ENCODE results near the gene TANC1.
A peak's percentile ranks its signal among the peaks of the same experiment; 100 is the strongest.

The TANC1 gene

GRCh38 chr2:158936978-158937377 lies 31.5 kb upstream of the TANC1 start:
- no peak overlapping the region for H3K27ac ChIP-seq (ENCODE audit: low read depth, low read length)

GRCh38 chr2:158940356-158940755 lies 28.1 kb upstream of the TANC1 start:
- Histone ChIP-seq H3K4me3 (ENCODE audit: low read length) (no peak overlapping the region), H3K27me3 (ENCODE audit: control insufficient read depth, insufficient read depth, low read length) (no peaks in the 10 kb centered on the region), H3K9ac (ENCODE audit: low read length) (no peak overlapping the region), H3K27ac (ENCODE audit: low read depth, low read length) (no peak overlapping the region), H3K36me3 (ENCODE audit: control insufficient read depth, insufficient read depth, low read length) (no peaks in the 10 kb centered on the region), H3K4me1 (ENCODE audit: control insufficient read depth, insufficient read depth, low read length) (peaks cover 4% of the 10 kb centered on the region)

More at GRCh38 chr2:158936978-158937377, 31.5 kb upstream of the TANC1 start:
- peaks cover 4% of the 10 kb centered on the region for H3K4me1 ChIP-seq (ENCODE audit: control insufficient read depth, insufficient read depth, low read length)
- no peak overlapping the region for H3K4me3 ChIP-seq (ENCODE audit: low read length)
- H3K27me3 ChIP-seq (ENCODE audit: control insufficient read depth, insufficient read depth, low read length) = no peaks in the 10 kb centered on the region
- H3K36me3 ChIP-seq (ENCODE audit: control insufficient read depth, insufficient read depth, low read length) = no peaks in the 10 kb centered on the region
- no peak overlapping the region for H3K9ac ChIP-seq (ENCODE audit: low read length)

GRCh38 chr2:158943973-158944372 lies 24.5 kb upstream of the TANC1 start:
- H3K36me3 ChIP-seq (ENCODE audit: control insufficient read depth, insufficient read depth, low read length) = no peaks in the 10 kb centered on the region
- H3K27me3 ChIP-seq (ENCODE audit: control insufficient read depth, insufficient read depth, low read length) = no peaks in the 10 kb centered on the region

GRCh38 chr2:158948964-158949699 lies 19.3 kb upstream of the TANC1 start:
- no peak overlapping the region for H3K4me3 ChIP-seq (ENCODE audit: low read length)
- no peak overlapping the region for H3K27ac ChIP-seq (ENCODE audit: low read depth, low read length)
- no peaks in the 10 kb centered on the region for H3K36me3 ChIP-seq (ENCODE audit: control insufficient read depth, insufficient read depth, low read length)
- no peak overlapping the region for H3K9ac ChIP-seq (ENCODE audit: low read length)
- H3K27me3 ChIP-seq (ENCODE audit: control insufficient read depth, insufficient read depth, low read length) = no peaks in the 10 kb centered on the region
- H3K4me1 ChIP-seq (ENCODE audit: control insufficient read depth, insufficient read depth, low read length) = peaks cover 6% of the 10 kb centered on the region

More at GRCh38 chr2:158943973-158944372, 24.5 kb upstream of the TANC1 start:
- no peaks in the 10 kb centered on the region for H3K4me1 ChIP-seq (ENCODE audit: control insufficient read depth, insufficient read depth, low read length)
- no peak overlapping the region for H3K4me3 ChIP-seq (ENCODE audit: low read length)
- no peak overlapping the region for H3K9ac ChIP-seq (ENCODE audit: low read length)
- no peak overlapping the region for H3K27ac ChIP-seq (ENCODE audit: low read depth, low read length)

- Histone ChIP-seq H3K4me3 (ENCODE audit: low read length) (no peak overlapping the region), H3K4me1 (ENCODE audit: control insufficient read depth, insufficient read depth, low read length) (peaks cover 8% of the 10 kb centered on the region), H3K36me3 (ENCODE audit: control insufficient read depth, insufficient read depth, low read length) (no peaks in the 10 kb centered on the region), H3K27ac (ENCODE audit: low read depth, low read length) (peak overlapping the region; percentile 67), H3K27me3 (ENCODE audit: control insufficient read depth, insufficient read depth, low read length) (no peaks in the 10 kb centered on the region), H3K9ac (ENCODE audit: low read length) (no peak overlapping the region)
These were observed 15.0 kb upstream of the TANC1 start for GRCh38 chr2:158953454-158953853.

- Histone ChIP-seq H3K27me3 (ENCODE audit: control insufficient read depth, insufficient read depth, low read length) (no peaks in the 10 kb centered on the region), H3K4me1 (ENCODE audit: control insufficient read depth, insufficient read depth, low read length) (peaks cover 8% of the 10 kb centered on the region), H3K36me3 (ENCODE audit: control insufficient read depth, insufficient read depth, low read length) (no peaks in the 10 kb centered on the region), H3K4me3 (ENCODE audit: low read length) (no peak overlapping the region), H3K9ac (ENCODE audit: low read length) (no peak overlapping the region), H3K27ac (ENCODE audit: low read depth, low read length) (peak overlapping the region; percentile 67)
These were observed 14.3 kb upstream of the TANC1 start for GRCh38 chr2:158953926-158954763.

- H3K36me3 ChIP-seq (ENCODE audit: control insufficient read depth, insufficient read depth, low read length) = no peaks in the 10 kb centered on the region
- peaks cover 8% of the 10 kb centered on the region for H3K4me1 ChIP-seq (ENCODE audit: control insufficient read depth, insufficient read depth, low read length)
- no peak overlapping the region for H3K4me3 ChIP-seq (ENCODE audit: low read length)
- peak overlapping the region; percentile 43 for H3K27ac ChIP-seq (ENCODE audit: low read depth, low read length)
- H3K9ac ChIP-seq (ENCODE audit: low read length) = no peak overlapping the region
- no peaks in the 10 kb centered on the region for H3K27me3 ChIP-seq (ENCODE audit: control insufficient read depth, insufficient read depth, low read length)
These were observed 12.5 kb upstream of the TANC1 start for GRCh38 chr2:158955842-158956365.

GRCh38 chr2:158958365-158958764 lies 10.1 kb upstream of the TANC1 start:
- no peak overlapping the region for H3K4me3 ChIP-seq (ENCODE audit: low read length)
- H3K27me3 ChIP-seq (ENCODE audit: control insufficient read depth, insufficient read depth, low read length) = no peaks in the 10 kb centered on the region
- no peaks in the 10 kb centered on the region for H3K36me3 ChIP-seq (ENCODE audit: control insufficient read depth, insufficient read depth, low read length)
- no peak overlapping the region for H3K27ac ChIP-seq (ENCODE audit: low read depth, low read length)
- peaks cover 8% of the 10 kb centered on the region for H3K4me1 ChIP-seq (ENCODE audit: control insufficient read depth, insufficient read depth, low read length)
- no peak overlapping the region for H3K9ac ChIP-seq (ENCODE audit: low read length)

GRCh38 chr2:158960193-158960592 lies 8.2 kb upstream of the TANC1 start:
- Histone ChIP-seq H3K27me3 (ENCODE audit: control insufficient read depth, insufficient read depth, low read length) (no peaks in the 10 kb centered on the region), H3K4me3 (ENCODE audit: low read length) (no peak overlapping the region), H3K36me3 (ENCODE audit: control insufficient read depth, insufficient read depth, low read length) (no peaks in the 10 kb centered on the region), H3K27ac (ENCODE audit: low read depth, low read length) (no peak overlapping the region), H3K9ac (ENCODE audit: low read length) (no peak overlapping the region), H3K4me1 (ENCODE audit: control insufficient read depth, insufficient read depth, low read length) (no peaks in the 10 kb centered on the region)

GRCh38 chr2:158962074-158962473 lies 6.4 kb upstream of the TANC1 start:
- H3K4me3 ChIP-seq (ENCODE audit: low read length) = no peak overlapping the region
- H3K4me1 ChIP-seq (ENCODE audit: control insufficient read depth, insufficient read depth, low read length) = no peaks in the 10 kb centered on the region
- H3K27ac ChIP-seq (ENCODE audit: low read depth, low read length) = no peak overlapping the region
- H3K9ac ChIP-seq (ENCODE audit: low read length) = no peak overlapping the region
- H3K27me3 ChIP-seq (ENCODE audit: control insufficient read depth, insufficient read depth, low read length) = no peaks in the 10 kb centered on the region
- H3K36me3 ChIP-seq (ENCODE audit: control insufficient read depth, insufficient read depth, low read length) = no peaks in the 10 kb centered on the region

- Histone ChIP-seq H3K4me3 (ENCODE audit: low read length) (no peak overlapping the region), H3K4me1 (ENCODE audit: control insufficient read depth, insufficient read depth, low read length) (peaks cover 5% of the 10 kb centered on the region), H3K27ac (ENCODE audit: low read depth, low read length) (no peak overlapping the region), H3K36me3 (ENCODE audit: control insufficient read depth, insufficient read depth, low read length) (no peaks in the 10 kb centered on the region), H3K9ac (ENCODE audit: low read length) (no peak overlapping the region), H3K27me3 (ENCODE audit: control insufficient read depth, insufficient read depth, low read length) (no peaks in the 10 kb centered on the region)
These were observed 5.4 kb upstream of the TANC1 start for GRCh38 chr2:158963071-158963470.

- no peaks in the 10 kb centered on the region for H3K36me3 ChIP-seq (ENCODE audit: control insufficient read depth, insufficient read depth, low read length)
- peaks cover 5% of the 10 kb centered on the region for H3K4me1 ChIP-seq (ENCODE audit: control insufficient read depth, insufficient read depth, low read length)
- H3K27me3 ChIP-seq (ENCODE audit: control insufficient read depth, insufficient read depth, low read length) = no peaks in the 10 kb centered on the region
- no peak overlapping the region for H3K27ac ChIP-seq (ENCODE audit: low read depth, low read length)
- no peak overlapping the region for H3K4me3 ChIP-seq (ENCODE audit: low read length)
- H3K9ac ChIP-seq (ENCODE audit: low read length) = no peak overlapping the region
These were observed 3.3 kb upstream of the TANC1 start for GRCh38 chr2:158965107-158965506.
